IPS-NIHi11 (cell line): ENCODE measurements around the gene AURKB.
"Not testable (repeated sequence)": the region's sequence is repeated elsewhere in the genome, so short reads cannot be mapped to it uniquely, and the experiment has no call there.

Source experiments
- DNase-seq: peaks from one replicate; pipeline ENCODE4 v3.0.0; 2012; ENCODE audit warnings: mixed read lengths, low spot score

AURKB gene

GRCh38 chr17:8224891-8225812 lies 14.8 kb upstream of the AURKB start:
- DNase-seq = no peak

GRCh38 chr17:8223356-8224126 lies 13.2 kb upstream of the AURKB start:
- no peak for DNase-seq

- DNase-seq = peak; percentile 60
These were observed 12.4 kb upstream of the AURKB start for GRCh38 chr17:8222630-8223355.

GRCh38 chr17:8222380-8222629 lies 11.9 kb upstream of the AURKB start:
- no peak for DNase-seq

GRCh38 chr17:8221663-8222379 lies 11.4 kb upstream of the AURKB start:
- peak; percentile 21 for DNase-seq

GRCh38 chr17:8220783-8221662 lies 10.6 kb upstream of the AURKB start:
- peak; percentile 72 for DNase-seq

- DNase-seq = not testable (repeated sequence)
These were observed 3.6 kb upstream of the AURKB start for GRCh38 chr17:8214000-8214399.

- no peak for DNase-seq
These were observed 2.2 kb upstream of the AURKB start for GRCh38 chr17:8212312-8213180.

- DNase-seq = no peak
These were observed 535 bp upstream of the AURKB start for GRCh38 chr17:8210761-8211458.

- DNase-seq = no peak
These were observed 3.8 kb downstream of the AURKB start for GRCh38 chr17:8206536-8206935.

GRCh38 chr17:8204761-8205555 lies 5.4 kb downstream of the AURKB start:
- DNase-seq = no peak

GRCh38 chr17:8192070-8192815 lies 18.1 kb downstream of the AURKB start:
- peak; percentile 77 for DNase-seq

- no peak for DNase-seq
These were observed 19.9 kb downstream of the AURKB start for GRCh38 chr17:8190506-8190905.

GRCh38 chr17:8189711-8190477 lies 20.5 kb downstream of the AURKB start, which contains the start of gene BORCS6:
Gene BORCS6 (minus strand): TSS chr17:8190180. CDS start chr17:8190140, 40 bp downstream.
- DNase-seq = peak; percentile 84

GRCh38 chr17:8189041-8189710 lies 21.2 kb downstream of the AURKB start:
- DNase-seq = no peak

- no peak for DNase-seq
These were observed 22.0 kb downstream of the AURKB start for GRCh38 chr17:8188263-8188839.
